Adipocyte (in vitro differentiated cells): ENCODE measurements around the gene SRSF1.
A peak's percentile ranks its signal among the peaks of the same experiment; 100 is the strongest.
"Not testable (repeated sequence)": the region's sequence is repeated elsewhere in the genome, so short reads cannot be mapped to it uniquely, and the experiment has no call there.

Experiments used
- DNase-seq: peaks from one replicate; pipeline ENCODE4 v3.0.0-alpha.2; 2015; ENCODE audit warnings: low read depth
- H3K27me3 ChIP-seq: replicated peaks from 2 replicates; pipeline ENCODE4 v1.7.0; 2013; ENCODE audit warnings: mild to moderate bottlenecking, low read length, moderate library complexity; ENCODE audit not compliant: control insufficient read depth, insufficient read depth
- H3K36me3 ChIP-seq: 2 replicates; pipeline ENCODE4 v1.7.0; 2013; ENCODE audit warnings: low read length, mild to moderate bottlenecking, moderate library complexity; ENCODE audit not compliant: control insufficient read depth, insufficient read depth, severe bottlenecking
- H3K4me1 ChIP-seq: 2 replicates; pipeline ENCODE4 v1.7.0; 2013; ENCODE audit warnings: mild to moderate bottlenecking, low read length, moderate library complexity; ENCODE audit not compliant: control insufficient read depth, insufficient read depth
- H3K4me3 ChIP-seq: 2 replicates; pipeline ENCODE4 v1.7.0; 2013; ENCODE audit warnings: mild to moderate bottlenecking, low read length, moderate library complexity
- H3K9ac ChIP-seq: 2 replicates; pipeline ENCODE4 v1.7.0; 2013; ENCODE audit warnings: mild to moderate bottlenecking, low read length, moderate library complexity
- H3K9me3 ChIP-seq: 2 replicates; pipeline ENCODE4 v1.7.0; 2013; ENCODE audit warnings: mild to moderate bottlenecking, low read length, moderate library complexity; ENCODE audit not compliant: control insufficient read depth

SRSF1 gene

GRCh38 chr17:57985675-57985974 is 21.4 kb downstream of the SRSF1 start:
- DNase-seq = peak; percentile 83
- no peaks in the 10 kb centered on the region for H3K27me3 ChIP-seq
- H3K4me1 ChIP-seq = peaks cover 51% of the 10 kb centered on the region
- no peaks in the 10 kb centered on the region for H3K9me3 ChIP-seq
- H3K4me3 ChIP-seq = peak overlapping the region; percentile 91
- H3K36me3 ChIP-seq = peaks cover 25% of the 10 kb centered on the region
- H3K9ac ChIP-seq = peak overlapping the region; percentile 94

GRCh38 chr17:57984936-57985674 is 21.9 kb downstream of the SRSF1 start:
- H3K36me3 ChIP-seq = peaks cover 30% of the 10 kb centered on the region
- H3K9ac ChIP-seq = peak overlapping the region; percentile 94
- H3K4me1 ChIP-seq = peaks cover 51% of the 10 kb centered on the region
- peak; percentile 49 for DNase-seq
- no peaks in the 10 kb centered on the region for H3K9me3 ChIP-seq
- H3K27me3 ChIP-seq = no peaks in the 10 kb centered on the region
- peak overlapping the region; percentile 91 for H3K4me3 ChIP-seq

GRCh38 chr17:57984261-57984890 is 22.7 kb downstream of the SRSF1 start:
- Histone ChIP-seq H3K9ac (peak overlapping the region; percentile 94), H3K4me3 (peak overlapping the region; percentile 91), H3K4me1 (peaks cover 51% of the 10 kb centered on the region), H3K36me3 (peaks cover 37% of the 10 kb centered on the region), H3K9me3 (no peaks in the 10 kb centered on the region), H3K27me3 (no peaks in the 10 kb centered on the region)
- peak; percentile 64 for DNase-seq

- Histone ChIP-seq H3K27me3 (no peaks in the 10 kb centered on the region), H3K36me3 (peaks cover 44% of the 10 kb centered on the region), H3K9ac (peak overlapping the region; percentile 52), H3K4me1 (peaks cover 44% of the 10 kb centered on the region), H3K9me3 (no peaks in the 10 kb centered on the region), H3K4me3 (peak overlapping the region; percentile 0)
- DNase-seq = no peak
Measured at GRCh38 chr17:57983446-57983845, 23.6 kb downstream of the SRSF1 start.

- no peak overlapping the region for H3K4me3 ChIP-seq
- no peaks in the 10 kb centered on the region for H3K27me3 ChIP-seq
- peaks cover 48% of the 10 kb centered on the region for H3K36me3 ChIP-seq
- H3K4me1 ChIP-seq = peaks cover 43% of the 10 kb centered on the region
- DNase-seq = no peak
- no peaks in the 10 kb centered on the region for H3K9me3 ChIP-seq
- H3K9ac ChIP-seq = no peak overlapping the region
Measured at GRCh38 chr17:57982452-57983170, 24.4 kb downstream of the SRSF1 start.

- no peak for DNase-seq
- Histone ChIP-seq H3K9me3 (no peaks in the 10 kb centered on the region), H3K36me3 (peaks cover 63% of the 10 kb centered on the region), H3K4me3 (no peak overlapping the region), H3K4me1 (peaks cover 35% of the 10 kb centered on the region), H3K27me3 (no peaks in the 10 kb centered on the region), H3K9ac (no peak overlapping the region)
Measured at GRCh38 chr17:57980522-57980921, 26.5 kb downstream of the SRSF1 start.

- Histone ChIP-seq H3K9me3 (no peaks in the 10 kb centered on the region), H3K27me3 (no peaks in the 10 kb centered on the region), H3K9ac (no peak overlapping the region), H3K4me3 (no peak overlapping the region), H3K36me3 (peaks cover 71% of the 10 kb centered on the region), H3K4me1 (peaks cover 33% of the 10 kb centered on the region)
- no peak for DNase-seq
Measured at GRCh38 chr17:57979076-57979475, 28.0 kb downstream of the SRSF1 start.

GRCh38 chr17:57976594-57976993 is 30.5 kb downstream of the SRSF1 start:
- no peak for DNase-seq
- H3K4me1 ChIP-seq = peaks cover 16% of the 10 kb centered on the region
- H3K36me3 ChIP-seq = peaks cover 77% of the 10 kb centered on the region
- H3K9me3 ChIP-seq = no peaks in the 10 kb centered on the region
- no peak overlapping the region for H3K9ac ChIP-seq
- H3K4me3 ChIP-seq = no peak overlapping the region
- no peaks in the 10 kb centered on the region for H3K27me3 ChIP-seq

GRCh38 chr17:57975044-57975443 is 32.0 kb downstream of the SRSF1 start:
- Histone ChIP-seq H3K9ac (peak overlapping the region; percentile 10), H3K36me3 (peaks cover 62% of the 10 kb centered on the region)
- DNase-seq = peak; percentile 72

GRCh38 chr17:57974053-57974824 is 32.8 kb downstream of the SRSF1 start:
- not testable (repeated sequence) for H3K9me3 ChIP-seq, H3K9ac ChIP-seq, DNase-seq, H3K4me3 ChIP-seq, H3K27me3 ChIP-seq
- peaks cover 54% of the 10 kb centered on the region for H3K36me3 ChIP-seq
- H3K4me1 ChIP-seq = peaks cover 16% of the 10 kb centered on the region

More at GRCh38 chr17:57975044-57975443, 32.0 kb downstream of the SRSF1 start:
- no peaks in the 10 kb centered on the region for H3K27me3 ChIP-seq
- H3K4me3 ChIP-seq = no peak overlapping the region
- no peaks in the 10 kb centered on the region for H3K9me3 ChIP-seq
- H3K4me1 ChIP-seq = peaks cover 16% of the 10 kb centered on the region

GRCh38 chr17:57972151-57972550 is 34.9 kb downstream of the SRSF1 start:
- H3K36me3 ChIP-seq = peaks cover 40% of the 10 kb centered on the region
- no peak for DNase-seq
- no peaks in the 10 kb centered on the region for H3K27me3 ChIP-seq

More at GRCh38 chr17:57972151-57972550, 34.9 kb downstream of the SRSF1 start:
- Histone ChIP-seq H3K4me3 (no peak overlapping the region), H3K4me1 (peaks cover 16% of the 10 kb centered on the region), H3K9me3 (no peaks in the 10 kb centered on the region), H3K9ac (no peak overlapping the region)
